Caco-2 (cell line): Measurements from ENCODE around the gene GPR161. TPM values are rescaled to one million over a fixed set of nuclear protein-coding genes. Genes with fewer than 3 reads are reported as not detected.

Experiments used
- BruUV-seq: library from RNA; stranded (reverse); fragments of 400-500 nt; replicated peaks from 2 replicates; lab custom pipeline; 2021; lab: Mats Ljungman, UMichigan
- CTCF ChIA-PET: fragments of 300-600 bp; sonication (Branson Sonifier 250); formaldehyde crosslinking; loops from one replicate; lab custom pipeline; 2022; ENCODE audit warnings: antibody characterized with exemption; lab: Charles Lee
- POLR2A ChIA-PET: fragments of 300-600 bp; sonication (Branson Sonifier 250); formaldehyde crosslinking; loops from one replicate; lab custom pipeline; 2022; ENCODE audit warnings: antibody characterized with exemption; lab: Charles Lee
- DNase-seq, 2 experiments: peaks; one replicate each; pipeline versions ENCODE4 v3.0.0 to v3.0.0-alpha.2; 2020 to 2022
- H3K27me3 ChIP-seq: replicated peaks from 2 replicates; pipeline ENCODE4 v1.6.0; 2011; ENCODE audit warnings: low read length; ENCODE audit not compliant: control insufficient read depth, insufficient read depth
- H3K36me3 ChIP-seq: 2 replicates; pipeline ENCODE4 v1.5.1; 2011; ENCODE audit warnings: low read length; ENCODE audit not compliant: control insufficient read depth, insufficient read depth
- H3K4me1 ChIP-seq: fragments of 250-450 bp; sonication (Bioruptor Pico); 2 replicates; pipeline ENCODE4 v1.5.1; 2020; ENCODE audit warnings: mild to moderate bottlenecking
- H3K4me3 ChIP-seq: 2 replicates; pipeline ENCODE4 v1.5.1; 2011; ENCODE audit warnings: low read depth, mild to moderate bottlenecking, control low read depth, low read length
- H3K9me3 ChIP-seq: fragments of 250-450 bp; sonication (Bioruptor Pico); 2 replicates; pipeline ENCODE4 v1.5.1; 2020; ENCODE audit warnings: mild to moderate bottlenecking, moderate library complexity
- H3K27ac Mint-ChIP-seq: one replicate; pipeline ENCODE4 v1.8.0; 2022; ENCODE audit warnings: mixed read lengths; ENCODE audit not compliant: unreplicated experiment
- H3K27me3 Mint-ChIP-seq: one replicate; pipeline ENCODE4 v1.8.0; 2022; ENCODE audit warnings: mixed read lengths; ENCODE audit not compliant: insufficient read depth, unreplicated experiment
- H3K36me3 Mint-ChIP-seq: one replicate; pipeline ENCODE4 v1.8.0; 2022; ENCODE audit warnings: mild to moderate bottlenecking, mixed read lengths; ENCODE audit not compliant: insufficient read depth, unreplicated experiment
- H3K4me1 Mint-ChIP-seq: one replicate; pipeline ENCODE4 v1.8.0; 2022; ENCODE audit warnings: low read depth, mixed read lengths; ENCODE audit not compliant: unreplicated experiment
- H3K4me3 Mint-ChIP-seq: one replicate; pipeline ENCODE4 v1.8.0; 2022; ENCODE audit warnings: mild to moderate bottlenecking, moderate library complexity, mixed read lengths; ENCODE audit not compliant: unreplicated experiment
- H3K9me3 Mint-ChIP-seq: one replicate; pipeline ENCODE4 v1.8.0; 2022; ENCODE audit warnings: mixed read lengths; ENCODE audit not compliant: unreplicated experiment
- CTCF ChIP-seq, 2 experiments: fragments of 200-600 bp in 1 of 2; IDR thresholded peaks; 1 replicate in 1 of 2; 2 replicates in 1 of 2; pipeline versions ENCODE4 v1.5.1 to v1.8.0; 2011 to 2022; ENCODE audit warnings: antibody characterized with exemption in 1 of 2, control low read depth in 1 of 2, inconsistent platforms in 1 of 2, low read depth in 1 of 2, low read length in 1 of 2, mild to moderate bottlenecking in 1 of 2, moderate library complexity in 1 of 2; ENCODE audit not compliant: insufficient read depth in 1 of 2, severe bottlenecking in 1 of 2, unreplicated experiment in 1 of 2
- intact Hi-C: fragments of 100-400 bp; cut with micrococcal nuclease; formaldehyde crosslinking; loops from one replicate; pipeline ENCODE4 v1.10.0; 2022; ENCODE audit not compliant: unreplicated experiment
- total RNA-seq: library from RNA; stranded (reverse); gene quantifications from 2 replicates; pipeline ENCODE4 v1.2.3, GENCODE V29; 2022

Gene GPR161
- total RNA-seq, 1 experiment from 2014 or later, result 38.2 TPM

GRCh38 chr1:168164771-168165170 is 28.0 kb upstream of the GPR161 start:
- ChIA-PET CTCF (interaction anchor here (0.6 to 0.7 kb wide), 2 partner anchors 20 to 1385 kb away, joined by 5 read pairs; no protein-coding TSS in a partner anchor), POLR2A (no interaction called here)
- no peak overlapping the region for H3K4me3 Mint-ChIP-seq
- Histone ChIP-seq H3K4me1 (no peaks in the 10 kb centered on the region), H3K36me3 (no peaks in the 10 kb centered on the region), H3K9me3 (peaks cover 10% of the 10 kb centered on the region), H3K27me3 (no peaks in the 10 kb centered on the region), H3K4me3 (no peak overlapping the region)
- no peak overlapping the region for H3K27ac Mint-ChIP-seq
- peaks cover 22% of the 10 kb centered on the region for H3K9me3 Mint-ChIP-seq
- intact Hi-C loops, result no loop called here
- no peak for TF ChIP-seq CTCF (IDR thresholded peaks at IDR 0.05; ENCODE audit: insufficient read depth in 1 of 2, low read depth in 1 of 2, low read length in 1 of 2, severe bottlenecking in 1 of 2, unreplicated experiment in 1 of 2)
- no peak for DNase-seq
- no peaks in the 10 kb centered on the region for H3K4me1 Mint-ChIP-seq
- no TSS peak for BruUV-seq
- no peaks in the 10 kb centered on the region for H3K27me3 Mint-ChIP-seq
- no peaks in the 10 kb centered on the region for H3K36me3 Mint-ChIP-seq

- Mint-ChIP-seq H3K27me3 (no peaks in the 10 kb centered on the region), H3K36me3 (no peaks in the 10 kb centered on the region), H3K27ac (no peak overlapping the region), H3K9me3 (peaks cover 33% of the 10 kb centered on the region), H3K4me3 (no peak overlapping the region), H3K4me1 (no peaks in the 10 kb centered on the region)
- Histone ChIP-seq H3K9me3 (peaks cover 21% of the 10 kb centered on the region), H3K27me3 (no peaks in the 10 kb centered on the region), H3K36me3 (no peaks in the 10 kb centered on the region), H3K4me1 (no peaks in the 10 kb centered on the region), H3K4me3 (no peak overlapping the region)
- intact Hi-C loops, result no loop called here
- ChIA-PET POLR2A (interaction anchor here (0.7 kb wide), 1 partner anchor 87 kb away, joined by 6 read pairs; no protein-coding TSS in a partner anchor), CTCF (interaction anchor here (0.6 kb wide), 1 partner anchor 81 kb away, joined by 3 read pairs; no protein-coding TSS in a partner anchor)
- no peak for DNase-seq
- no peak for TF ChIP-seq CTCF (IDR thresholded peaks at IDR 0.05; ENCODE audit: insufficient read depth in 1 of 2, low read depth in 1 of 2, low read length in 1 of 2, severe bottlenecking in 1 of 2, unreplicated experiment in 1 of 2)
- BruUV-seq, result no TSS peak
Measured at GRCh38 chr1:168163670-168164069, 26.9 kb upstream of the GPR161 start.

- Histone ChIP-seq H3K4me3 (no peak overlapping the region), H3K36me3 (no peaks in the 10 kb centered on the region), H3K27me3 (no peaks in the 10 kb centered on the region), H3K9me3 (peaks cover 34% of the 10 kb centered on the region), H3K4me1 (no peaks in the 10 kb centered on the region)
- intact Hi-C loops, result no loop called here
- ChIA-PET POLR2A (no interaction called here), CTCF (no interaction called here)
- Mint-ChIP-seq H3K4me3 (no peak overlapping the region), H3K36me3 (no peaks in the 10 kb centered on the region), H3K4me1 (no peaks in the 10 kb centered on the region), H3K27ac (no peak overlapping the region), H3K27me3 (no peaks in the 10 kb centered on the region), H3K9me3 (peaks cover 44% of the 10 kb centered on the region)
- no peak for TF ChIP-seq CTCF (IDR thresholded peaks at IDR 0.05; ENCODE audit: insufficient read depth in 1 of 2, low read depth in 1 of 2, low read length in 1 of 2, severe bottlenecking in 1 of 2, unreplicated experiment in 1 of 2)
- DNase-seq, result no peak
- BruUV-seq, result no TSS peak
Measured at GRCh38 chr1:168161459-168161858, 24.7 kb upstream of the GPR161 start.
